Skeletal muscle tissue (tissue), 4 donors: ENCODE measurements around the gene RNASEH2C. TPM values are rescaled to one million over a fixed set of nuclear protein-coding genes. Genes with fewer than 3 reads are reported as not detected.
A peak's percentile ranks its signal among the peaks of the same experiment; 100 is the strongest.

Source experiments
- H3K27ac ChIP-seq: one replicate; pipeline ENCODE4 v1.7.0; 2013; ENCODE audit warnings: mild to moderate bottlenecking, low read depth, low read length, inconsistent platforms
- H3K27me3 ChIP-seq, 3 donors: one replicate each; pipeline ENCODE4 v1.7.0; 2013; ENCODE audit warnings: low read length in 3 of 3; ENCODE audit not compliant: control insufficient read depth in 3 of 3, insufficient read depth in 3 of 3
- H3K36me3 ChIP-seq, 3 donors: one replicate each; pipeline ENCODE4 v1.7.0; 2013; ENCODE audit warnings: low read length in 3 of 3; ENCODE audit not compliant: control insufficient read depth in 3 of 3, insufficient read depth in 3 of 3
- H3K4me1 ChIP-seq, 3 donors: one replicate each; pipeline ENCODE4 v1.7.0; 2013; ENCODE audit warnings: low read length in 3 of 3, mild to moderate bottlenecking in 3 of 3; ENCODE audit not compliant: control insufficient read depth in 3 of 3, insufficient read depth in 3 of 3
- H3K4me3 ChIP-seq, 3 donors: one replicate each; pipeline ENCODE4 v1.7.0; 2013; ENCODE audit warnings: low read length in 3 of 3
- H3K9ac ChIP-seq, 3 donors: one replicate each; pipeline ENCODE4 v1.7.0; 2013; ENCODE audit warnings: low read length in 3 of 3, mild to moderate bottlenecking in 3 of 3, moderate library complexity in 2 of 3, low read depth in 1 of 3
- H3K9me3 ChIP-seq, 3 donors: one replicate each; pipeline ENCODE4 v1.7.0; 2013; ENCODE audit warnings: low read length in 3 of 3; ENCODE audit not compliant: control insufficient read depth in 3 of 3
- total RNA-seq: library from RNA; depleted of rRNA; stranded (reverse); fragments of >200 nt; gene quantifications from one replicate; pipeline ENCODE4 v1.2.3, GENCODE V29; 2014
- donor health status: Osteomylitis.

Gene RNASEH2C
- total RNA-seq, 1 donor from 2014 or later = 11.0 TPM

DNA sequence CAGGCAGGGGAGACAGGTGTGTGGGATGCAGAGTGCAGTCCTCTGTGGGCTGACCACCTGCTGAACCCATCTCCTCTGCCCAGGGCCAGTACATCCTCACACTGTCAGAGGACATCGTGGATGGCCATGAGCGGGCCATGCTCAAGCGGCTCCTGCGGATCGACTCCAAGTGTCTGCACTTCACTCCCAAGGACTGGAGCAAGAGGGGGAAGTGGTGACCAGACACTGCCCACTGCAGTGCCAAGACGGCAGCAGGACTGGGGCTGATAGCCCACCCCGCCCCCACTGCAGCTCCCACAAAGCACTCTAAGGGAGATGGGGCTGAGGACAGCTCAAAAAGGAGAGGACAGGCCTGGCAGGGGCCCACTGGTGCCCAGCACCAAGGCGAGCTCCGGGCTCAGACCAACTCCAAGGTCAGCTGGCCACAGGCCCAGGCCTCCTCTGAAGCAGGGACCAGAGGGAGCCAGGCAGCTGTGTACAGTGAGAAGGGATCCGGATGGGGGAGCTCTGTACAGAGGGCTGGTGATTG is 1.6 kb downstream of the RNASEH2C start:
- Histone ChIP-seq H3K4me1 (peaks cover 21 to 34% (median 21%) of the 10 kb centered on the region in 3 donors), H3K9me3 (no peaks in the 10 kb centered on the region), H3K4me3 (peak overlapping the region in 1 of 3 donors; percentile 96), H3K27ac (no peak overlapping the region), H3K27me3 (no peaks in the 10 kb centered on the region), H3K9ac (peak overlapping the region; percentile 7 to 85 (median 57)), H3K36me3 (peaks cover 50 to 58% (median 52%) of the 10 kb centered on the region in 3 donors)

DNA sequence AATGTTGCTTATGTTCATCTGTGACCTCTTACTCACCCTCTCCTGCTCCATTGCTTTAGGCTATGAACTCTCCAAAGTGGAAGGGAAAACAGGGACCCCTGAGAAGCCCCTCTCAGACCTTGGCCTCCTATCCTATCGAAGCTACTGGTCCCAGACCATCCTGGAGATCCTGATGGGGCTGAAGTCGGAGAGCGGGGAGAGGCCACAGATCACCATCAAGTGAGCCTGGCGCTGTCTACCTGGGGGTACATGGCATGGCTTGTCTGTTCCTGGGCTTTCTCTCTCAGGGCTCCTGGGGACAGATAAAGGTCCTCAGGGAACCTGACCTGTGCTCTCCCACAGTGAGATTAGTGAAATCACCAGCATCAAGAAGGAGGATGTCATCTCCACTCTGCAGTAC is 2.1 kb downstream of the RNASEH2C start:
- H3K9me3 ChIP-seq = no peaks in the 10 kb centered on the region
- no peak overlapping the region for H3K27ac ChIP-seq
- peak overlapping the region in 1 of 3 donors; percentile 7 for H3K9ac ChIP-seq
- H3K36me3 ChIP-seq = peaks cover 55 to 63% (median 56%) of the 10 kb centered on the region in 3 donors
- peaks cover 21 to 37% (median 21%) of the 10 kb centered on the region in 3 donors for H3K4me1 ChIP-seq
- H3K27me3 ChIP-seq = no peaks in the 10 kb centered on the region
- no peak overlapping the region for H3K4me3 ChIP-seq

DNA sequence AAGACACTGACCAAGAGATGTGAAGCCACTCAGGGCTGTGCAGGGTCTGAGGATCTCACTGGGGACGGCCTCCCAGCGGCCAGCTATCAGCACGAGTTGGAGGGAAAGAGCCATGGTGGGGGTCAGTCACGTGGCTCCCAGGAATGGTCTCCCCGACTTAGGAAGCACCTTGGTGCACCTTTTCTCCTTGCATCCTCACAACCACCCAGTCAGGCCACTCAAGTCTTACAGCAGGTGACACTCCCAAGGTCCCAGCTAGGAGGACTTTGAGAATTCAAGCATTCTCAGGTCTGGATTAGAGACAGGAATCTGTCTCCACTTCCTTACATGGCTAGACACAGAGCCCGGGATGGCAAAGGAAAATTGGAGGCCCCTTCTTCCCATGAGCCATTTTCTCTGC is 2.7 kb downstream of the RNASEH2C start:
- H3K9ac ChIP-seq = peak overlapping the region in 2 of 3 donors; percentile 3 to 16
- no peaks in the 10 kb centered on the region for H3K27me3 ChIP-seq
- H3K4me1 ChIP-seq = peaks cover 23 to 43% (median 26%) of the 10 kb centered on the region in 3 donors
- no peaks in the 10 kb centered on the region for H3K9me3 ChIP-seq
- peak overlapping the region in 1 of 3 donors; percentile 7 for H3K4me3 ChIP-seq
- H3K36me3 ChIP-seq = peaks cover 61 to 69% (median 62%) of the 10 kb centered on the region in 3 donors
- H3K27ac ChIP-seq = no peak overlapping the region

DNA sequence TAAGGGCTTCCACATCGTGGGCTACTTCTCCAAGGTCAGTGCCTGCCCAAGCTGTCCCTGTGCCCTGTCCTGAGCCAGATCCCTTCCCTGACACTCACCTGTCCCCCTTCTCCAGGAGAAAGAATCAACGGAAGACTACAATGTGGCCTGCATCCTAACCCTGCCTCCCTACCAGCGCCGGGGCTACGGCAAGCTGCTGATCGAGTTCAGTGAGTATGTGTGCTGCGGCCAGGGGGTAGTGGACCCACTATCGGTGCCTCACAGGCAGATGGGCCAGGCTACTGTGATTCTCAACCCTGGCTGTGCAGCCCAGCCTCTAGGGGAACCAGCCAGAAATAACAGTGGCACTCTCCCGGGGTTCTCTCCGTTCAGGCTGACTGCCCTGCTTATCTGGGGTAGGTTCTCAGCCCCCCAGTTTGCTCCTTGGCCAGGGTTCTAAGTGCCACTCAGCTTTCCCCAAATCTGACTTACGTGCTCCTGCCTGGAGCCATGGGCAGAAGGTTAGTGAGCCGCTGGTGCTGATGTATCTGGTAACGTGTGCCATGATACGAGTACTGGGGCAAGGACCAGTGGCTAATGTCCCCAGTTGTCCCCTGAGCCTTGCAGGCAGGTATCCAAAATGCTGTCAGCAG is 3.7 kb downstream of the RNASEH2C start:
- H3K27ac ChIP-seq = no peak overlapping the region
- H3K9me3 ChIP-seq = no peaks in the 10 kb centered on the region
- H3K4me1 ChIP-seq = peaks cover 27 to 49% (median 31%) of the 10 kb centered on the region in 3 donors
- H3K9ac ChIP-seq = peak overlapping the region in 1 of 3 donors; percentile 50
- peaks cover 62 to 72% (median 63%) of the 10 kb centered on the region in 3 donors for H3K36me3 ChIP-seq
- no peaks in the 10 kb centered on the region for H3K27me3 ChIP-seq
- H3K4me3 ChIP-seq = no peak overlapping the region

- Histone ChIP-seq H3K4me1 (peaks cover 27 to 49% (median 31%) of the 10 kb centered on the region in 3 donors), H3K4me3 (no peak overlapping the region), H3K9me3 (no peaks in the 10 kb centered on the region), H3K9ac (no peak overlapping the region), H3K36me3 (peaks cover 62 to 72% (median 63%) of the 10 kb centered on the region in 3 donors), H3K27me3 (no peaks in the 10 kb centered on the region), H3K27ac (no peak overlapping the region)
Measured at GRCh38 chr11:65716302-65716701, 4.3 kb downstream of the RNASEH2C start.

GRCh38 chr11:65714433-65714832 is 6.2 kb downstream of the RNASEH2C start:
- Histone ChIP-seq H3K27ac (no peak overlapping the region), H3K4me3 (no peak overlapping the region), H3K9ac (peak overlapping the region in 1 of 3 donors; percentile 25), H3K4me1 (peaks cover 24 to 38% (median 26%) of the 10 kb centered on the region in 3 donors), H3K36me3 (peaks cover 61 to 68% (median 63%) of the 10 kb centered on the region in 3 donors), H3K27me3 (no peaks in the 10 kb centered on the region), H3K9me3 (no peaks in the 10 kb centered on the region)

GRCh38 chr11:65713212-65713969 is 7.2 kb downstream of the RNASEH2C start:
- peaks cover 51 to 57% (median 54%) of the 10 kb centered on the region in 3 donors for H3K36me3 ChIP-seq
- peak overlapping the region in 1 of 3 donors; percentile 94 for H3K9ac ChIP-seq
- peaks cover 14 to 28% (median 17%) of the 10 kb centered on the region in 3 donors for H3K4me1 ChIP-seq
- H3K9me3 ChIP-seq = no peaks in the 10 kb centered on the region
- H3K27ac ChIP-seq = peak overlapping the region; percentile 100
- H3K4me3 ChIP-seq = peak overlapping the region in 2 of 3 donors; percentile 86 to 93
- no peaks in the 10 kb centered on the region for H3K27me3 ChIP-seq

DNA sequence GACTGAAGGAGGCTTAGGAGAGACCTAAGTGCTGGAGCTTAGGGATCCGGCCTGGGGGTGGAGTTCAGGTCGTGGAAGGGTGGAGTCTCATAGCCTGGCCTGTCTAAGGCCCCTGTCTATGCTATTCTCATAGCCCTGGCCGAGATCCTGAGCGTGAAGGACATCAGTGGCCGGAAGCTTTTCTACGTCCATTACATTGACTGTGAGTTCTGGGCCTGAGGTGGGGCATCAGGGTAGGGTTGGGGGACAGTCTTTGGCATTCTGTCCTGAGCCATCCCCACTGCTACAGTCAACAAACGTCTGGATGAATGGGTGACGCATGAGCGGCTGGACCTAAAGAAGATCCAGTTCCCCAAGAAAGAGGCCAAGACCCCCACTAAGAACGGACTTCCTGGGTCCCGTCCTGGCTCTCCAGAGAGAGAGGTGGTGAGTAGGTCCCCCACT is 7.9 kb downstream of the RNASEH2C start:
- H3K27me3 ChIP-seq = no peaks in the 10 kb centered on the region
- H3K9ac ChIP-seq = peak overlapping the region; percentile 81 to 95 (median 94)
- H3K4me3 ChIP-seq = peak overlapping the region; percentile 86 to 97 (median 93)
- H3K4me1 ChIP-seq = peaks cover 13 to 24% (median 14%) of the 10 kb centered on the region in 3 donors
- peaks cover 43 to 50% (median 47%) of the 10 kb centered on the region in 3 donors for H3K36me3 ChIP-seq
- no peaks in the 10 kb centered on the region for H3K9me3 ChIP-seq
- H3K27ac ChIP-seq = peak overlapping the region; percentile 100

GRCh38 chr11:65711785-65712632 is 8.6 kb downstream of the RNASEH2C start, which contains the start of gene KAT5:
Gene KAT5, plus strand, starts transcription at chr11:65712252. Its CDS starts 16 bp downstream, at chr11:65712268.
- Histone ChIP-seq H3K36me3 (peaks cover 37 to 44% (median 40%) of the 10 kb centered on the region in 3 donors), H3K27ac (peak within 1 kb of the TSS; percentile 100), H3K9ac (peak within 1 kb of the TSS; percentile 81 to 95 (median 94)), H3K4me1 (peaks cover 13 to 24% (median 13%) of the 10 kb centered on the region in 3 donors), H3K27me3 (no peaks in the 10 kb centered on the region), H3K4me3 (peak within 1 kb of the TSS; percentile 86 to 97 (median 93)), H3K9me3 (no peaks in the 10 kb centered on the region)
